ENCODE results near the gene BAD. TPM values are rescaled to one million over a fixed set of nuclear protein-coding genes. Genes with fewer than 3 reads are reported as not detected.

Gene BAD
- total RNA-seq, 1 experiment from 2014 or later, result 23.3 TPM

DNA sequence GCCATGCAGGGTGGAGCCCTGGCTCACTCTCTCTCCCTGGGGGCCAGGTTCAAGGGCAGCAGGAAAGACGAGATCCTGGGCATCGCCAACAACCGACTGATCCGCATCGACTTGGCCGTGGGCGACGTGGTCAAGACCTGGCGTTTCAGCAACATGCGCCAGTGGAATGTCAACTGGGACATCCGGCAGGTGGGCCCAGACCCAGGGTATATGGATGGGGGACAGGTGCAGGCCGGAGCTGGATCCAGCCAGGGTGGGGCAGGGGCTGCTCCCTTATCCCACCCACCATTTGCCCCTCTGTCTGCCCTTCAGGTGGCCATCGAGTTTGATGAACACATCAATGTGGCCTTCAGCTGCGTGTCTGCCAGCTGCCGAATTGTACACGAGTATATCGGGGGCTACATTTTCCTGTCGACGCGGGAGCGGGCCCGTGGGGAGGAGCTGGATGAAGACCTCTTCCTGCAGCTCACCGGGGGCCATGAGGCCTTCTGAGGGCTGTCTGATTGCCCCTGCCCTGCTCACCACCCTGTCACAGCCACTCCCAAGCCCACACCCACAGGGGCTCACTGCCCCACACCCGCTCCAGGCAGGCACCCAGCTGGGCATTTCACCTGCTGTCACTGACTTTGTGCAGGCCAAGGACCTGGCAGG is 61.3 kb downstream of the BAD start:
- no peak overlapping the region for H2BK12ac ChIP-seq (ENCODE audit: insufficient read length, low read depth, low read length)
- H3K27me3 ChIP-seq (ENCODE audit: insufficient read depth, low read length), result no peaks in the 10 kb centered on the region
- H3K27ac Mint-ChIP-seq, result no peak overlapping the region; a peak in 1 of 7 replicates

More for the DNA sequence above, 61.3 kb downstream of the BAD start:
- H3K4me1 ChIP-seq (ENCODE audit: insufficient read depth, low read length), result no peaks in the 10 kb centered on the region
- DNase-seq, result no peak
- H3K27ac ChIP-seq (ENCODE audit: insufficient read length, low read depth, low read length), result no peak overlapping the region
- TF ChIP-seq CTCF (conservative IDR thresholded peaks at IDR 0.05), result no peak
- no peaks in the 10 kb centered on the region for H3K9me3 ChIP-seq (ENCODE audit: control insufficient read depth, low read depth, low read length)
- H3K4me2 ChIP-seq (ENCODE audit: insufficient read depth, insufficient read length, low read length), result no peak overlapping the region
- no peak overlapping the region for H4K8ac ChIP-seq (replicated peaks; ENCODE audit: insufficient read length, low read depth, low read length)
- H2BK15ac ChIP-seq (ENCODE audit: low read depth, low read length), result no peak overlapping the region
- H3K14ac ChIP-seq (ENCODE audit: insufficient read depth, low read length), result no peak overlapping the region
- Mint-ChIP-seq H3K4me1 (peaks cover 15% of the 10 kb centered on the region in 2 experiments), H3K4me3 (no peak overlapping the region; a peak in 2 of 5 replicates), H3K9me3 (no peaks in the 10 kb centered on the region), H3K27me3 (ENCODE audit: low read depth) (no peaks in the 10 kb centered on the region; the same call in 1 of the 2 replicates), H3K36me3 (ENCODE audit: insufficient read depth in 1 of 3, low read depth in 3 of 3) (peaks cover 0 to 22% (median 14%) of the 10 kb centered on the region in 3 experiments; a peak in 5 of 7 replicates)
- H4K5ac ChIP-seq (ENCODE audit: insufficient read length, low read depth, low read length), result no peak overlapping the region
- no peak overlapping the region for H2BK120ac ChIP-seq (ENCODE audit: low read depth, low read length, poor library complexity, severe bottlenecking)
- no peak overlapping the region for H2AFZ ChIP-seq (ENCODE audit: low read length)
- H3K79me2 ChIP-seq (ENCODE audit: insufficient read depth, low read length), result no peaks in the 10 kb centered on the region
- peaks cover 15% of the 10 kb centered on the region for H3K23me2 ChIP-seq (ENCODE audit: insufficient read length, low read depth, low read length, poor library complexity, severe bottlenecking)
- no peak overlapping the region for H3K23ac ChIP-seq (ENCODE audit: insufficient read length, low read depth, low read length)
- H3T11ph ChIP-seq (ENCODE audit: low read length), result no peak overlapping the region
- H3K79me1 ChIP-seq (ENCODE audit: insufficient read depth, low read depth, low read length, poor library complexity, severe bottlenecking), result no peaks in the 10 kb centered on the region
- H3K18ac ChIP-seq (ENCODE audit: insufficient read length, low read depth, low read length), result no peak overlapping the region
- no peak overlapping the region for H2BK5ac ChIP-seq (ENCODE audit: insufficient read length, low read length)
- no peak overlapping the region for H3K4ac ChIP-seq (ENCODE audit: low read depth, low read length)
- no peak overlapping the region for H2BK20ac ChIP-seq (ENCODE audit: low read depth, low read length, poor library complexity, severe bottlenecking)
- H2AK5ac ChIP-seq (ENCODE audit: insufficient read length, low read length), result no peak overlapping the region
- no peak overlapping the region for H3K56ac ChIP-seq (ENCODE audit: insufficient read length, low read depth, low read length)
- no peak overlapping the region for H3K9ac ChIP-seq (ENCODE audit: extremely low read depth, insufficient read length, low read length)
- H4K20me1 ChIP-seq (ENCODE audit: control insufficient read depth, insufficient read depth, insufficient read length), result no peaks in the 10 kb centered on the region
- no CpG with 5 or more reads among the region's 24 CpGs for WGBS (ENCODE audit: extremely low coverage, insufficient read length, low lambda C conversion rate)
- H4K91ac ChIP-seq (ENCODE audit: insufficient read length, low read depth, low read length), result no peak overlapping the region
